ENCODE results near the gene P4HA1. TPM values are rescaled to one million over a fixed set of nuclear protein-coding genes. Genes with fewer than 3 reads are reported as not detected.
A peak's percentile ranks its signal among the peaks of the same experiment; 100 is the strongest.
"Not testable (repeated sequence)": the region's sequence is repeated elsewhere in the genome, so short reads cannot be mapped to it uniquely, and the experiment has no call there.

P4HA1 gene
- total RNA-seq, 2 experiments from 2014 or later = 29.8 to 30.5 TPM

GRCh38 chr10:73113551-73113950 lies 16.9 kb upstream of the P4HA1 start:
- ATAC-seq = no peak
- no peak overlapping the region for H3K4me3 Mint-ChIP-seq
- H3K27ac Mint-ChIP-seq = no peak overlapping the region
- no peak for DNase-seq
- peaks cover 4% of the 10 kb centered on the region for H3K9me3 Mint-ChIP-seq (ENCODE audit: low read depth)
- H3K36me3 Mint-ChIP-seq = peaks cover 20% of the 10 kb centered on the region
- CTCF ChIA-PET = interaction anchor here (1.3 kb wide), 1 partner anchor 11 kb away, joined by 4 read pairs; no protein-coding TSS in a partner anchor
- no peaks in the 10 kb centered on the region for H3K27me3 Mint-ChIP-seq
- peaks cover 16% of the 10 kb centered on the region for H3K4me1 Mint-ChIP-seq

- H3K4me1 Mint-ChIP-seq = peaks cover 14% of the 10 kb centered on the region
- not testable (repeated sequence) for H3K27me3 Mint-ChIP-seq; H3K9me3 Mint-ChIP-seq (ENCODE audit: low read depth); ATAC-seq; H3K4me3 Mint-ChIP-seq; DNase-seq; H3K27ac Mint-ChIP-seq
- CTCF ChIA-PET = interaction anchor here (4.1 kb wide), 1 partner anchor 14 kb away, joined by 35 read pairs; the partner anchor contains the start of gene P4HA1
- peaks cover 25% of the 10 kb centered on the region for H3K36me3 Mint-ChIP-seq
Observed at GRCh38 chr10:73112032-73112431, 15.4 kb upstream of the P4HA1 start.

GRCh38 chr10:73110345-73110849 lies 13.7 kb upstream of the P4HA1 start, which contains the start of gene NUDT13:
TSS of gene NUDT13 (plus strand) at chr10:73110455. CDS start at chr10:73114366, 3,911 bp downstream.
- H3K9me3 Mint-ChIP-seq (ENCODE audit: low read depth) = peaks cover 4% of the 10 kb centered on the region
- DNase-seq = peak; percentile 63
- H3K36me3 Mint-ChIP-seq = peaks cover 29% of the 10 kb centered on the region
- H3K27ac Mint-ChIP-seq = peak within 1 kb of the TSS; percentile 86
- H3K27me3 Mint-ChIP-seq = no peaks in the 10 kb centered on the region
- H3K4me3 Mint-ChIP-seq = peak within 1 kb of the TSS; percentile 81
- H3K4me1 Mint-ChIP-seq = peaks cover 14% of the 10 kb centered on the region
- peak; percentile 74 for ATAC-seq
- CTCF ChIA-PET = interaction anchor here (2.5 to 4.1 kb wide), 2 partner anchors 12 to 49 kb away, joined by 11 to 35 read pairs; partner anchors contain the start of gene P4HA1

- H3K27me3 Mint-ChIP-seq; ATAC-seq; H3K27ac Mint-ChIP-seq; DNase-seq; H3K4me3 Mint-ChIP-seq; H3K9me3 Mint-ChIP-seq (ENCODE audit: low read depth): not testable (repeated sequence)
- Mint-ChIP-seq H3K4me1 (peaks cover 14% of the 10 kb centered on the region), H3K36me3 (peaks cover 31% of the 10 kb centered on the region)
- CTCF ChIA-PET = interaction anchor here (1.2 to 4.1 kb wide), 3 partner anchors 11 to 50 kb away, joined by 3 to 35 read pairs (median 11); partner anchors contain the start of gene P4HA1
Observed at GRCh38 chr10:73109248-73109652, 12.6 kb upstream of the P4HA1 start.

GRCh38 chr10:73106301-73106700 lies 9.6 kb upstream of the P4HA1 start:
- CTCF ChIA-PET = no interaction called here
- ATAC-seq (no peak), DNase-seq (no peak)
- Mint-ChIP-seq H3K4me3 (no peak overlapping the region), H3K27me3 (no peaks in the 10 kb centered on the region), H3K9me3 (ENCODE audit: low read depth) (peaks cover 4% of the 10 kb centered on the region), H3K36me3 (peaks cover 33% of the 10 kb centered on the region), H3K4me1 (peaks cover 10% of the 10 kb centered on the region), H3K27ac (no peak overlapping the region)

GRCh38 chr10:73099141-73099540 lies 2.5 kb upstream of the P4HA1 start:
- DNase-seq = no peak
- Mint-ChIP-seq H3K27me3 (no peaks in the 10 kb centered on the region), H3K36me3 (peaks cover 3% of the 10 kb centered on the region), H3K27ac (no peak overlapping the region), H3K9me3 (ENCODE audit: low read depth) (no peaks in the 10 kb centered on the region), H3K4me3 (no peak overlapping the region), H3K4me1 (peaks cover 19% of the 10 kb centered on the region)
- no peak for ATAC-seq
- CTCF ChIA-PET = interaction anchor here (2.4 to 6.6 kb wide), 2 partner anchors 12 to 60 kb away, joined by 12 to 35 read pairs; partner anchors contain the start of gene NUDT13

GRCh38 chr10:73097305-73097670 lies 622 bp upstream of the P4HA1 start:
- Mint-ChIP-seq H3K9me3 (ENCODE audit: low read depth) (no peaks in the 10 kb centered on the region), H3K27me3 (no peaks in the 10 kb centered on the region), H3K27ac (peak overlapping the region; percentile 89), H3K4me1 (peaks cover 29% of the 10 kb centered on the region), H3K4me3 (peak overlapping the region; percentile 93), H3K36me3 (peaks cover 5% of the 10 kb centered on the region)
- CTCF ChIA-PET = interaction anchor here (0.5 to 6.6 kb wide), 14 partner anchors 13 to 723 kb away, joined by 3 to 51 read pairs (median 4); partner anchors contain the start of genes MRPS16 and NUDT13
- DNase-seq (no peak), ATAC-seq (no peak)

- peak overlapping the region; percentile 93 for H3K4me3 Mint-ChIP-seq
- CTCF ChIA-PET = interaction anchor here (0.8 to 6.6 kb wide), 21 partner anchors 13 to 731 kb away, joined by 3 to 51 read pairs (median 4); partner anchors contain the start of genes DNAJC9, ECD, FAM149B1 and MRPS16
- peaks cover 35% of the 10 kb centered on the region for H3K4me1 Mint-ChIP-seq
- H3K9me3 Mint-ChIP-seq (ENCODE audit: low read depth) = no peaks in the 10 kb centered on the region
- peak overlapping the region; percentile 89 for H3K27ac Mint-ChIP-seq
- no peaks in the 10 kb centered on the region for H3K27me3 Mint-ChIP-seq
- peaks cover 6% of the 10 kb centered on the region for H3K36me3 Mint-ChIP-seq
- ATAC-seq (peak; percentile 52), DNase-seq (peak; percentile 86)
Observed at GRCh38 chr10:73096041-73096448, 621 bp downstream of the P4HA1 start.

GRCh38 chr10:73095481-73096021 lies 1.1 kb downstream of the P4HA1 start:
- Mint-ChIP-seq H3K36me3 (peaks cover 6% of the 10 kb centered on the region), H3K27ac (peak overlapping the region; percentile 89), H3K27me3 (no peaks in the 10 kb centered on the region), H3K4me3 (peak overlapping the region; percentile 93), H3K9me3 (ENCODE audit: low read depth) (no peaks in the 10 kb centered on the region), H3K4me1 (peaks cover 35% of the 10 kb centered on the region)
- ATAC-seq (peak; percentile 0), DNase-seq (peak; percentile 59)
- CTCF ChIA-PET = interaction anchor here (0.6 to 6.6 kb wide), 23 partner anchors 12 to 731 kb away, joined by 3 to 51 read pairs (median 4); partner anchors contain the start of genes DNAJC9, ECD, FAM149B1 and MRPS16

GRCh38 chr10:73094986-73095480 lies 1.6 kb downstream of the P4HA1 start:
- Mint-ChIP-seq H3K9me3 (ENCODE audit: low read depth) (no peaks in the 10 kb centered on the region), H3K27me3 (no peaks in the 10 kb centered on the region), H3K27ac (peak overlapping the region; percentile 89), H3K36me3 (peaks cover 6% of the 10 kb centered on the region), H3K4me3 (peak overlapping the region; percentile 93), H3K4me1 (peaks cover 35% of the 10 kb centered on the region)
- ATAC-seq = no peak
- CTCF ChIA-PET = interaction anchor here (0.6 to 6.6 kb wide), 14 partner anchors 12 to 158 kb away, joined by 3 to 51 read pairs (median 6); partner anchors contain the start of genes DNAJC9, ECD, FAM149B1 and MRPS16
- DNase-seq = no peak

- Mint-ChIP-seq H3K4me3 (peak overlapping the region; percentile 93), H3K36me3 (peaks cover 6% of the 10 kb centered on the region), H3K9me3 (ENCODE audit: low read depth) (no peaks in the 10 kb centered on the region), H3K27me3 (no peaks in the 10 kb centered on the region), H3K4me1 (peaks cover 36% of the 10 kb centered on the region), H3K27ac (peak overlapping the region; percentile 69)
- CTCF ChIA-PET = interaction anchor here (1.4 to 4.1 kb wide), 8 partner anchors 8 to 74 kb away, joined by 3 to 51 read pairs (median 6); partner anchors contain the start of genes ECD and FAM149B1
- DNase-seq (no peak), ATAC-seq (no peak)
Observed at GRCh38 chr10:73093922-73094850, 2.5 kb downstream of the P4HA1 start.

GRCh38 chr10:73092830-73093229 lies 3.8 kb downstream of the P4HA1 start:
- no peak overlapping the region for H3K4me3 Mint-ChIP-seq
- H3K4me1 Mint-ChIP-seq = peaks cover 46% of the 10 kb centered on the region
- no peaks in the 10 kb centered on the region for H3K9me3 Mint-ChIP-seq (ENCODE audit: low read depth)
- DNase-seq (no peak), ATAC-seq (no peak)
- CTCF ChIA-PET = interaction anchor here (0.6 to 1.4 kb wide), 3 partner anchors 9 to 43 kb away, joined by 3 read pairs; no protein-coding TSS in a partner anchor
- no peaks in the 10 kb centered on the region for H3K27me3 Mint-ChIP-seq
- no peak overlapping the region for H3K27ac Mint-ChIP-seq
- H3K36me3 Mint-ChIP-seq = peaks cover 7% of the 10 kb centered on the region
